ENCODE data around the gene PCGF1. TPM values are rescaled to one million over a fixed set of nuclear protein-coding genes. Genes with fewer than 3 reads are reported as not detected.

Gene PCGF1
- total RNA-seq, 2 experiments from 2014 or later, result 9.9 to 15.9 TPM

GRCh38 chr2:74554820-74555531 lies 47.5 kb upstream of the PCGF1 start:
- H3K9me3 ChIP-seq (ENCODE audit: low read length), result no peaks in the 10 kb centered on the region
- no peak overlapping the region for H3K27ac ChIP-seq (ENCODE audit: low read depth, low read length, poor library complexity, severe bottlenecking)
- intact Hi-C loops (cut with micrococcal nuclease; ENCODE audit: unreplicated experiment), result no loop called here
- H3K4me3 ChIP-seq (ENCODE audit: low read depth, low read length, poor library complexity, severe bottlenecking), result peak overlapping the region; percentile 94
- POLR2A ChIA-PET, result no interaction called here
- peak; percentile 55 for DNase-seq (ENCODE audit: low spot score)
- TSS peak; percentile 51 for BruUV-seq (replicated peaks)
- H2AFZ ChIP-seq (ENCODE audit: low read length), result peak overlapping the region; percentile 95
- CTCF ChIA-PET (ENCODE audit: unreplicated experiment), result no interaction called here
- no peaks in the 10 kb centered on the region for H3K36me3 ChIP-seq (ENCODE audit: insufficient read depth, low read length)
- TF ChIP-seq EZH2phosphoT487 (IDR thresholded peaks at IDR 0.05; ENCODE audit: borderline replicate concordance, low read depth, low read length) (no peak), CTCF (conservative IDR thresholded peaks at IDR 0.05; ENCODE audit: low read length) (no peak)
- H3K79me2 ChIP-seq (ENCODE audit: insufficient read depth, low read depth, low read length), result no peaks in the 10 kb centered on the region
- peak overlapping the region; percentile 80 for H3K4me2 ChIP-seq (ENCODE audit: low read length)
- no peaks in the 10 kb centered on the region for H3K9me2 ChIP-seq (ENCODE audit: insufficient read depth, low read length)
- no peaks in the 10 kb centered on the region for H4K20me1 ChIP-seq (ENCODE audit: insufficient read depth, low read length)
- H3K4me1 ChIP-seq (ENCODE audit: insufficient read depth, low read length, poor library complexity, severe bottlenecking), result peaks cover 13% of the 10 kb centered on the region

- Histone ChIP-seq H3K9me2 (ENCODE audit: insufficient read depth, low read length) (no peaks in the 10 kb centered on the region), H4K20me1 (ENCODE audit: insufficient read depth, low read length) (no peaks in the 10 kb centered on the region), H3K4me3 (ENCODE audit: low read depth, low read length, poor library complexity, severe bottlenecking) (peak within 1 kb of the TSS; percentile 94), H3K79me2 (ENCODE audit: insufficient read depth, low read depth, low read length) (no peaks in the 10 kb centered on the region), H3K27ac (ENCODE audit: low read depth, low read length, poor library complexity, severe bottlenecking) (no peak within 1 kb of the TSS), H3K4me2 (ENCODE audit: low read length) (peak within 1 kb of the TSS; percentile 80), H2AFZ (ENCODE audit: low read length) (peak within 1 kb of the TSS; percentile 95), H3K9me3 (ENCODE audit: low read length) (no peaks in the 10 kb centered on the region), H3K4me1 (ENCODE audit: insufficient read depth, low read length, poor library complexity, severe bottlenecking) (peaks cover 13% of the 10 kb centered on the region), H3K36me3 (ENCODE audit: insufficient read depth, low read length) (no peaks in the 10 kb centered on the region)
- POLR2A ChIA-PET, result interaction anchor here (0.7 kb wide), 1 partner anchor 24 kb away, joined by 3 read pairs; no protein-coding TSS in a partner anchor
- CTCF ChIA-PET (ENCODE audit: unreplicated experiment), result interaction anchor here (0.6 kb wide), 1 partner anchor 97 kb away, joined by 17 read pairs; no protein-coding TSS in a partner anchor
- intact Hi-C loops (cut with micrococcal nuclease; ENCODE audit: unreplicated experiment), result no loop called here
- peak; percentile 78 for DNase-seq (ENCODE audit: low spot score)
- no TSS peak for BruUV-seq (replicated peaks)
- TF ChIP-seq EZH2phosphoT487 (IDR thresholded peaks at IDR 0.05; ENCODE audit: borderline replicate concordance, low read depth, low read length) (no peak), CTCF (conservative IDR thresholded peaks at IDR 0.05; ENCODE audit: low read length) (no peak)
Observed at GRCh38 chr2:74553892-74554819, 46.7 kb upstream of the PCGF1 start, which contains the start of the genes DOK1 and LOXL3. DOK1 (plus strand) TSS chr2:74554720; CDS start chr2:74554755, 35 bp downstream. LOXL3 (minus strand) TSS chr2:74553942; CDS start chr2:74552634, 1,308 bp downstream.
